HG03520 (cell line): ENCODE measurements around the gene CFAP20DC.
"Not testable (repeated sequence)": the region's sequence is repeated elsewhere in the genome, so short reads cannot be mapped to it uniquely, and the experiment has no call there.

Source experiments
- ATAC-seq: cut with Tn5 transposase; IDR thresholded peaks from one replicate; pipeline ENCODE4 v1.9.1; 2021; ENCODE audit warnings: mild to moderate bottlenecking, moderate library complexity; ENCODE audit not compliant: unreplicated experiment

Gene CFAP20DC

DNA sequence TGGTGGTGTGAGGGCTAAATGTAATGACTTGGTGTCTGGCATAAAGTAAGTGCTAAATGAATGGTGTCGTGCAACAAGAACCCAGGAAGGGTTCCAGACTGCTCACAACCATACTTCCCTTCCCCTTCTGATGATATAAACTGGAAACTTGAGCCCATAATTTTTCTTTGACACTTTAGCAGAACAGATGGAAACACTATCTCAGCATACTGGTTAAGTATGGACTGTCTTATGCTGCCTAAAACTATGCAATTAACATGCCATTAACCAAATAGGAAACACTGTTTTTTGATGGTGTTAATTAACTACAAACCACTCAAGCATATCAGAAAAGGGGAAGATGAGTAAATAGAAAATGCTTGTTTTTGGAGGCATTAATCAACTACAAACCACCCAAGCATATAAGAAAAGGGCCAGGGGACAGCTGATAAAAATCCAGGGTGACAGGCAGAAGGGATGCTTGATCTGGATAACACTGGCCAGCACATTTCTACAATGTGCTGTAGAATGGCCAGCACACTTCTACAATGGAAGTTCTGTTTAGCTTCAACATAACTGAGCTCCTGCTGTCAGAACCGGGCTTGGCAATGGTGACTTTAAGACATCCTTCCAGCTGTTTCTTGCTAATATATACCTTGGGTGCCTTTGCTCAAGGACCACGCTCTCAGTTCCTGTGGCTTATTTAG, 297.8 kb downstream of the CFAP20DC start:
- ATAC-seq = no peak

DNA sequence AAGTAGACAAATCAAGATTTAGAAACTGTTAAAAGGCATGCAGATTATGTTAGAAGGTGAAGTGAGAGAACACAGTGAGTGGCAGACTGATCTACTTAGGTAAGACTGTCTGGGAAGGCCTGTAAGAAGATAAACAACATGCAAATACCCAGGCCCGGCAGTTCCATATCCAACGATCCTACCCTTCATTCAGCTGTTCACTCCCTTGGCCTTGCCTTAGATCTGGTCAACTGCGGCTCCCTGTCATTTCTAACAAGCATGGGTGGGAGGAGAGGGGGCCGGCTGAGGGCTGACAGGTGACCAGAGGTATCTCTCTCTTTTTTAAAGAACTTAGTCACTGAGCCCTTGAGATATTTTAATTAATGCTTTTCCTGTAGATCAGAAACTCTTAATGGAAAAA, 298.6 kb downstream of the CFAP20DC start:
- no peak for ATAC-seq

DNA sequence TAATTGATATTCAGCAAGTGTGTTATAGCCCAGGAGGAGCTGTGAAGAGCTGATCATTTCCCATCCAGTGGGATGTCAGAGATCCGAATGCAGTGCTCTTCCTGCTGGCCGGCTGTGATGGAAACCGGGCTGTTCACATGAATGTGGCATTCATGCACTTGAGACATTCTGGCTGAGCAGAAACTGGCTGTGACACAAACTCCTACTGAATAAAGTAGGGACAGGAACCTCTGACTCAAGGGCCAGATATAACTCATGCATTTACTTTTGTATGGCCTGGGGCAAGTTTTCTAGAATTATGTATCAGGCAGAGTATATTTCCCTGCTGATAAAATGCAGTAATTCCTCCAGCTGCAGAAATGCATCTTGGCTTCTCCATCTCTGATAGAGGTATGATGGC, 299.9 kb downstream of the CFAP20DC start:
- ATAC-seq = no peak

DNA sequence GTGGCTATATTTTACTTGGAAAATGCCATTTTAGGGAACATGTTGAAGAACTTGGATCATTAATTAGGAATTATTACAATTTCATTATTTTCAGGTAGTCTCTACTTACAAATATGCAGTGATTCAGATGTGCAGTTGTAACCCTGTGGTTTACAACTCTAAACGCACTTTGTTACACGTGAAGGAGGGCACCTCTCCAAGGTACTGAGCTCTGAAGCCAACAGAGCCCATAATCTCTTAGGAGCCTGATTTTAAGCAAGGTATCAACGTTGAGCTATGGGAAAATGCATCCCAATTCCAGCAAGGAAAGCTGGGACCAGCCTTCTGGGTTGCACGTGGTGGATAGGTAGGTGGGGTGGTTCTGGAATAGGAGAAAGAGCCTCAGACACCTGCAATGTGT, 301.8 kb downstream of the CFAP20DC start:
- no peak for ATAC-seq

DNA sequence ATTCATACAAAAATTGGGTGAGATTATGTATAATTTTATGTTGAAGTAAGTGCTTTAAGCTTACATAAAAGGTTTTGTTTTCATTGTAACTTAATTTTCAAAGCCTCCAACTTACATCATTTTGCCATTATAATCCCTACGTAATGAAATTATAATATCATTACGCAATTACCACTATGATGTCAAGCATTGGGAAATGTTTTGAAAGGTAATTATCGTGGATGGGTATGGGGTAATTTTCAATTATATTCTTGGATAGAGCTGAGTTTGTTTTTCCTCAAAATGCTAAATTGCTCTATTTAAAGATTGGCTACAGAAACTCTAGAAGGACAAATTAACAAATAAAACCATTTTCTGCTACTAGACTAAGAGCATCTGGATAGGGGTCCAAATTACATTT, 303.1 kb downstream of the CFAP20DC start:
- ATAC-seq = no peak

DNA sequence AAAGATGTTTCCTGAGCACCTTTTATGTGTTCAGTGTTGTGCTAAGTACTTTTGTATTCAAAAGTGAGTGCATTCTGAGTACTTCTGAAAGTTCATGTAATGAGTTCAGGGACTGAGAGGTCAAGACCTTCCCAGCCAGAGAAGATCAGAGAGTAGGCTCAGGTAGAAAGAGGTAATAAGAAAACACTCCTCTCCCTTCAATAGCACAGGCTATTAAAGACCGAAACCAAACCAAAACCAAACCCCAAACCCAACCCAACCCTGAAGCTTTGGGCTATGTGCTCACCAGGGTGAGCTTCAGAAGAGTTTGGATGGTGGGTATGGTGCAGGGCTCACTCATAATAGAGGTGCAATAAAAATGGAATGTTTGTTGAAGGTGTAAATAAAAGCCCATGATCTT, 306.5 kb downstream of the CFAP20DC start:
- ATAC-seq = no peak

DNA sequence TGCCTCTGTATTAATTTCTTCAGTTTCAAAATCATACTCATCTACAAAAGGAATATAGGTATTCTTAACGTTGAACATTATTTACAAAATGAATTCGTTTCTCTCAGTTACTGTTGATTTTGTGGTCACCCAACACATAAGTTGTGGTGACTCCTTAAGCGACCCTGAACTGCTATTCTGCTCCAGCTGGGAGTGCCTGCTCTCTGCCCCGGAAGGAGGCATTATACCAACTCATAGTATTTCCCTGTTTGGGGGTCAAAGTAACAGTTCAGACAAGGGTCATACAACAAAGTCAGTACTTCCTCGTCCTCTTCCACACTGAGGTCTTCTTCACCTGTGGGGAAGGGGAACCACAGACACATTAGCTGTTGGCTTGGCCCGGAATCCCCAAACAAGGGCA, 307.6 kb downstream of the CFAP20DC start:
- no peak for ATAC-seq

DNA sequence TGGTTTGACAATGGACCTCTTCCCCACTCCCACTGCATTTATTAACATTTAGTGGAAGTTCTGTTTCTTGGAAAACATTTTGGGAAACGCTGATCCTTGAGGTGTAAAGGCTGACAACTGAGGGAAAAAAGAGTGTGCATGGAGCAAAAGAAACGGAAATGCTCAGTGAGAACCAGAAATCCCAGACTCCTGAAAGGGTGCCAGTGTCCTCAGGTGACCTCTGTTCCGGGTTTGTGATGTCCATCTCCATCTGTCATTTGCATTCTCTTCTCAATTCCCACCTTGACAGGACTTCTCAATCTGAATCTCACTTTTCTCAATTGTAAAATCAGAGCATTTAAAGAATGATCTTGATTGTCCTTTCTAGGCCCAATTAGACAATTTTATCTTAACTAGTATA, 312.2 kb downstream of the CFAP20DC start:
- ATAC-seq = no peak

DNA sequence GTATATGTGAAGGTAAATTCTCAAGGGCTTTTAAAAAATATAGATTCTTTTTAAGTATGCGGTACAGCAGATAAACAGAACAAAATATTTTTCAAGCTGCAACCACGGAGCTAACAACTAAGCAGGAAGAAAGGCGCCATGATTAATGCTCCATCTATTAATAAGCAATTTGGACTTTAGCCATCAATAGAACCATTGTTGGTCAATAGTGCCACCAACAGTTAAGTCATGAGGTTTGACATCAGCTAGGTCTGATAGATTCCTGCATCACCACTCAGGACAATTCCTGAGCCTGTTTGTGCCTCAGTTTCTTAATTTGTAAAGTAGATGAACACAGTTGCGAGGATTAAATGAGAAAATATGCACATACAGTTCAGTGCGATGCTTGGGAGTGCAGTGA, 318.2 kb downstream of the CFAP20DC start:
- ATAC-seq = no peak

DNA sequence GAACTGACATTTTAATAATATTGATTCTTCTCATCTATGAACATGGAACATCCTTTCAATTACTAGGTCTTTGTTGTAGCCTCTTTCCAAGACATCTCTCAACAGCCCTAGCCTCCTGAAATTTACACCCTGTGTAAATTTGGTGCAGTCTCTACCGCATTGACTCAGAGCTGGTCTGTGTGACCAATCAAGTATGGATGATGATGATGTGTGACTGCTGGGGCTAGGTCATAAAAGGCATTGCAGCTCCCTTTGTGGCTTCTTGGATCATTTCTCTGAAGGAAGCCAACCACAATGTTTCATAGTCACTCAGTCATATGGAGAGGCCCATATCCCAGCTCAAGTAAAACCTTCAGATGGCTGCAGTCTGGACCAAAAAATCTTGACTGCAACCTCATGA, 321.1 kb downstream of the CFAP20DC start:
- ATAC-seq = no peak

DNA sequence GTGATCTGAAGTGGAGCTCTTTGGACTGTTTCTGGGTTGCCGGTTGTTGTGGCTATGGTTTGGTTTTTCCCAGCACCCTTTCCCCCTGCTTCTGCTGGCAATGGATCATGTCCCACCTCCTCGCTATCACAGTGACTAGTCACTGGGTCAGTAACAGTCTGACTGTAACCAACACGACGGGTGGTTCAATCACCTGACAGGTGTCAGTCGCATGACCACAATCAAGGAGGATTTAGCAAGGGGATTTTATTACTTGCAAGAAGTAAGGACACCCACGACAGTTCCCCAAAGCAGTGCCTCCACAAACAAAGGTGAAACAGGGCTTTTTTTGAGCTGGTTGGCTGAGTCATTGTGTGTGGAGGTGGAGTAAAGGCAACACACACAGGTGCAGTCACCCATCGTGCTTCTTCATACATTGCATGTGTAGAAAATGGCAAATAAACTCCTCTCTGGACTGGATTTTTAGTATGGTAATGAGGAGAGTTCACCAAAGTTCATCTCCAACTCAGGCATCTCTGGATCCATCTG, 324.4 kb downstream of the CFAP20DC start:
- no peak for ATAC-seq

DNA sequence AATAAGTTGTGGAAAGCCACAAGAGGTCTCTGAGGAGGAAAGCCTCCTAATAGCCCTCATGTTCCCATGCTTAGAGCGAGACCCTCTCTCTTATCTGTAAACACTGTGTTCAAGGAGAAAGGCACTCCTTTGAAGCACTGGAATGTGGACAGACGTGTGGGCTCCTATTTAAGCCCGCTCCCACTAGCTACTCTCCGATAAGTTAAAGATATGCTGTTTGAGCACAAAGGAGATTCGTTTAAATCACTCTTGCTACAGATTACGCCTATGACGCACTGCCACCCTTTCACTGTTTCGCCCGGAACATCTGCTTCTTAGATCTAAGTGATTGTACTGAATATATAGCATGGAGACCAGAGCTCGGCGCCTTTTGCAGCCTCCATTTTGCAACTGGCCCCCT, 325.5 kb downstream of the CFAP20DC start:
- no peak for ATAC-seq

DNA sequence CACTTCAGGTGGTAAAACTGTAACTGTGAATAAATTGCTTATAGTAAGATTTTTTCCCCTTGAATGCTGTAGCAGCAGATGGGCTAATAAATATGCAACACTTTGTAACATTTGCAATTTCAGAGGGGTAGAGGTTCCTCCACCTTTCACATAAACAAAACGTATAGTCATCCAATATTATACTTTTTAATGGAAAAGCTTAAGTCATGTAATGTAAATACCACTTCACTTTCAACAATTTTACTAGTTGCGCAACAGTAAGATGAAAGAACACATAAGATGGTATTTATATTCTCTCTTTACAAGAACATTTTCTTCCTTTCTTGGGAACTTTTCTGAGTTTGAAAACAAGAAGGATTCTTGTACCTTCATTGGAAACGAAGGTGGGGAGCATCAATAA, 326.7 kb downstream of the CFAP20DC start:
- no peak for ATAC-seq

DNA sequence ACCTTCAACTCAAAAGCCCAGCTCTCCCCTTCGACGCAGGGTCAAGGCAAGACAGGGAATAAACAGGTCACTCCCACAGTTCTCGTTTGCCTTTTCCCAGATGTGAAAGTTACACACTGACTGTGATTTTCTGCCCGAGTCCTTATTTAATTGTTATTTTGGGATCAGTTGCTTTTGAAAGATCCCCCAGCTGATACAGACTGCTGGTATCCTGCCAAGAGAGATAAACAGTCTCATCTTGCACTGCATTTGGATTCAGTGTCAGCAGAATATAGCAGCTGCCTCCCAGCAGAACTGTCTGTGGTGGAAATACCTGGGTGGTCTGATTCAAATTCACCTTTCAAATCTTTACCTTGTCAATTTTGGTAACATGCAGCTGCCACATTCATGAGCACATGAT, 327.3 kb downstream of the CFAP20DC start:
- ATAC-seq = no peak

DNA sequence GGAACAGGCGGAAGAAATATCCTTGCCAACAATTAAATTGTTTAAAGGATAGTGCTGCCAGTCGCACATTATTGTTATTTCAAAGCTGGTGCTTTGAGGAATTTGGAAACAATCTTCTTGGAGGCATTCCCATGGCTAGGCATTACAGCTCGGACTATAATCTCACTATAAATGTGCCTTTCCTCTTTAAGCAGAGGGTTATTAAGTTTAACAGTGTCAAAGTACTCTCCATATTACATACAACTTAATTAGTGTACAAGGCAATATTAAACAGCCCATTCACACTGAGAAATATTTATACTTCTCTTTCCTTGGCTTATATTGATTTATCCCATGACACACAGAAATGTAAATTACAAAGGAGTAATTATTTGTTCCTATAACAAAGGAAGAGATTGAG, 329.3 kb downstream of the CFAP20DC start:
- ATAC-seq = no peak

DNA sequence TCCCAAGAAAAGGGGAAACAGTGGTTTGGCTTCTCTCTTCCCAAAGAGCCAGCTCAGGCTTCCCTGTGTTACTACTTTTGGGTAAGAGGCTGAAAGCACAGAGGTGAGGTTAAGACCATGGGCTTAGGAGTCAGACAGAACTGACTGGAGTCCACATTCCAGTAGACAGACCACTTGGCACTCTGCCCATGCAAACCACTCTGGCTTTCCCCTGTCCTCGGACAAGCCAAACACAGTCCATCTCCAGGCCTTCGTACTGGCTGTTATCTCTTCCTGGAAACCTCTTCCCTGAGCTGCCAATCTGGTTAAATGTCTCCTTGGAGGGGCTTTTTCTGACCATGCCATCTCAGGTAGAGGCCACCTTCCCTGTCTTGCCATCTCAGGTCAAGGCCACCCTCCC, 330.1 kb downstream of the CFAP20DC start:
- no peak for ATAC-seq

DNA sequence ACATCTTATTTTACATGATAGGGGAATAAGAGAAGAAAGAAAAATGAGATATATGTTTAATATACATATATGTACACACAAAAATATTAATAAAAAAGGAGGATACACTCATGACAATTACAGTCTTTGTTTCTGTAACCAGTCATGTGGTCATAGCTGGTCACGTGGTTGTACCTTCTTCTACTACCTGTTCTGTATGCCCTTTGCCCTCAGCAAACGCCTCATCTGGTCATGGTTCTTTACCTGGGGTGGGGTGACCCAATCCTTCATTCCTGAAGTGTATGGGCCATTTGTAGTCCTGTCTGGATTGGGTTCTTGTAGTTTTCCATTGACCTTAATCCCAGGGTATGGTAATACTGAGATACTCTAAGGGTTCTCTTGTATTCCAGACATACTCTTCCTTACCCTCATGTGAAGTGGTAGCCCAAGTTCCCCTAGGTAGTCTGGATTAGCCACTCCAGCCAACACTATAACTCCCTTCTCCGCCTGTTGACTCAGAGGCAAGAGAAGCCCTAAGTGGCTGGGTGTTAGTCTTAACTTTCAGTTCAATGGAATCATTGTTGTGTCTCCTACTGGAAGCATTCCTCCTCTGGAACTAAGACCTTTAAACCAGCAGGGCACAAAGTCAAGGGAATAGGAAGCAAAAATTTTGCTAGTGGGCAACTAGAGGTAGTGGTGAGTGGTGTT, 336.0 kb downstream of the CFAP20DC start:
- ATAC-seq = no peak

DNA sequence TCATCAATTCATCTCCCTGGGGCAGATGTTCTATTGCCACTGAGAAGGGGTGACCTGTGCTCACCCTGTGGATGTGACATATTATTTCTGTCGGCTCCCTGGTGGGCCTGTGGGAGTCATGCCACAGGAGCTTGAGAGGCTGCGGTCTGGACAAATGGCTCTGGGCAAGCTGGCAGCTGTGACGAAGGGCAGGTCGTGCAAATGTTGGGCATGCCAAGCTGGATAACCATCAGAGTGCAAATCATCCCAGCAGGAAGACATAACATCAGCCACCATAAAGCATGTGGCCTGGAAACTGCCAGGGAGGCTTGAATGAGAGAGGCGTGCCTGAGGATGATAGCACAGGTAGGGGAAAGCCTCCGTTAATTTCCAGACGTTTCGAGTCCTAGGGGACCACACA, 338.0 kb downstream of the CFAP20DC start:
- no peak for ATAC-seq

DNA sequence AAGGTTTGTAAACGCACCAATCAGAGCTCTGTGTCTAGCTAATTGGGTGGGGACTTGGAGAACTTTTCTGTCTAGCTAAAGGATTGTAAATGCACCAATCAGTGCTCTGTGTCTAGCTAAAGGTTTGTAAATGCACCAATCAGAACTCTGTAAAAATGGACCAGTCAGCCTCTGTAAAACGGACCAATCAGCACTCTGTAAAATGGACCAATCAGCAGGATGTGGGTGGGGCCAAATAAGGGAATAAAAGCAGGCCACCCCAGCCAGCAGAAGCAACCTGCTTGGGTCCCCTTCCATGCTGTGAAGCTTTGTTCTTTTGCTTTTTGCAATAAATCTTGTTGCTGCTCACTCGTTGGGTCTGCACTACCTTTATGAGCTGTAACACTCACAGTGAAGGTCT, 340.8 kb downstream of the CFAP20DC start:
- not testable (repeated sequence) for ATAC-seq

DNA sequence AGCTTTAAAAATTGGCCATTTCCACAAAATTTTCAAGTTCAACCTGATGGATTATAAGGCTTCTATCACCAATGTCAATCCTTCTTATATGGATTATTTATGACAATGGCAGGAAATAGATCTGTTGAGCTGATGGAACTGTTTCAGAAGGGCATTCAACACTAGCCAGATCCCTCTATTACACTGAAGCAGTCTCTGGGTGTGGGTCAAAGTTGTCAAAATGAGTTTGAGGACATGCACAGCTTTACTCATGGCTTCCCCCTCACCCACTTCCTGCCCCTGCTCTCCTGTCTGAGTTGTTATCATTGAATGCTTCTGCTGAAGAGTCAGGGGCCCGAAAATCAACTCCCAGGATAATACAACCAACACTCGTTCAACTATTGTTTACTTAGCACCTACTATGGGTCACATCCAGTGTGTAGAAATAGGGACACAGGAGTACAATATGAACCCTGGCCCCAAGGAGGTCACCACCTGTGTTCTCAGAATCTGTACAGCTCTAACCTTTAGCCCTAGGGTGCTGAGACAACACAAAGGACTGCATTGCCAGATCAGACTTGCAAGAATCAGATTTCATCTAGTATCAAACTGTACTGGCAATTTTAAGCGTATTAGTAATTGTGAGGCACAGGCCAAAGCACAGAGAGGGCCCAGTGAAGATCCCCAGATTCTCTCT, 341.6 kb downstream of the CFAP20DC start:
- no peak for ATAC-seq

DNA sequence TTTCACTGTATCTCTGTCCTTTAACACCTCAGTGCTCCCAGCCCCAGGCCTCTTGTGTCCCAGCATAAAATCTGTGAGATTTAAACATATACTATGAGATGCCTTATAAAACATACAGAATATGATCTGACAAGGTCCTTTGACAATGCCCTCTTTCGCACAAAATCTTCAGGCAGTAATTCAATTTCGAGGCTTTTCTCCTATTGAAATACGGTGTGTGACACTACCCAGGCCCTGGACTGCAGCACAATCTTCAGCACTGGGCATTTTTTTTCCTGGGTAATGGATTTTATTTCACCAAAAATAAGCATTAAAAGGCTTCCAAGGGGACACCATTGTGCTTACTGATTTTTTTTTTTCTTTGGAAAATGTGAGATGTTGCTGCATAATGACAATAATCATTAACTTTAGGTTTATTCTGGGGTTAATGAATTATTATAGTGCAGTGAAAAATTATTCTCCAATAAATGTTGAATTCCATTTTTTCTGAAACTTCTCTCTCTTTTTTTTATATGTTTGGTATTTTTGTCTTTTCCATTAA, 342.4 kb downstream of the CFAP20DC start:
- no peak for ATAC-seq
